OCI-LY7 (cell line): ENCODE results near the gene ZCCHC10.

ENCODE experiments used
- EZH2phosphoT487 ChIP-seq: fragments of 200-600 bp; sonication (generic); IDR thresholded peaks from 2 replicates; pipeline ENCODE4 v1.6.1; 2018; ENCODE audit warnings: low read depth, borderline replicate concordance, mild to moderate bottlenecking, mixed run types, antibody characterized with exemption, low read length, moderate library complexity, mixed read lengths
- TF ChIP-seq, protein P1 (sequence below): fragments of 200-600 bp; sonication (generic); conservative IDR thresholded peaks from 2 replicates; pipeline ENCODE4 v1.5.1; 2014; ENCODE audit warnings: mild to moderate bottlenecking, antibody characterized with exemption, low read length, moderate library complexity, mixed read lengths

- TF ChIP-seq, protein P1, sequence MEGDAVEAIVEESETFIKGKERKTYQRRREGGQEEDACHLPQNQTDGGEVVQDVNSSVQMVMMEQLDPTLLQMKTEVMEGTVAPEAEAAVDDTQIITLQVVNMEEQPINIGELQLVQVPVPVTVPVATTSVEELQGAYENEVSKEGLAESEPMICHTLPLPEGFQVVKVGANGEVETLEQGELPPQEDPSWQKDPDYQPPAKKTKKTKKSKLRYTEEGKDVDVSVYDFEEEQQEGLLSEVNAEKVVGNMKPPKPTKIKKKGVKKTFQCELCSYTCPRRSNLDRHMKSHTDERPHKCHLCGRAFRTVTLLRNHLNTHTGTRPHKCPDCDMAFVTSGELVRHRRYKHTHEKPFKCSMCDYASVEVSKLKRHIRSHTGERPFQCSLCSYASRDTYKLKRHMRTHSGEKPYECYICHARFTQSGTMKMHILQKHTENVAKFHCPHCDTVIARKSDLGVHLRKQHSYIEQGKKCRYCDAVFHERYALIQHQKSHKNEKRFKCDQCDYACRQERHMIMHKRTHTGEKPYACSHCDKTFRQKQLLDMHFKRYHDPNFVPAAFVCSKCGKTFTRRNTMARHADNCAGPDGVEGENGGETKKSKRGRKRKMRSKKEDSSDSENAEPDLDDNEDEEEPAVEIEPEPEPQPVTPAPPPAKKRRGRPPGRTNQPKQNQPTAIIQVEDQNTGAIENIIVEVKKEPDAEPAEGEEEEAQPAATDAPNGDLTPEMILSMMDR: no peak
- no peak for TF ChIP-seq EZH2phosphoT487
Observed at GRCh38 chr5:132962429-132963021, 63.8 kb downstream of the ZCCHC10 start.
